Kidney tubule cell (primary cell): ENCODE measurements around the gene NALCN.

ENCODE experiments used
- DNase-seq: peaks from one replicate; pipeline ENCODE4 v3.0.0-alpha.2; 2018; ENCODE audit warnings: low spot score

Gene NALCN

DNA sequence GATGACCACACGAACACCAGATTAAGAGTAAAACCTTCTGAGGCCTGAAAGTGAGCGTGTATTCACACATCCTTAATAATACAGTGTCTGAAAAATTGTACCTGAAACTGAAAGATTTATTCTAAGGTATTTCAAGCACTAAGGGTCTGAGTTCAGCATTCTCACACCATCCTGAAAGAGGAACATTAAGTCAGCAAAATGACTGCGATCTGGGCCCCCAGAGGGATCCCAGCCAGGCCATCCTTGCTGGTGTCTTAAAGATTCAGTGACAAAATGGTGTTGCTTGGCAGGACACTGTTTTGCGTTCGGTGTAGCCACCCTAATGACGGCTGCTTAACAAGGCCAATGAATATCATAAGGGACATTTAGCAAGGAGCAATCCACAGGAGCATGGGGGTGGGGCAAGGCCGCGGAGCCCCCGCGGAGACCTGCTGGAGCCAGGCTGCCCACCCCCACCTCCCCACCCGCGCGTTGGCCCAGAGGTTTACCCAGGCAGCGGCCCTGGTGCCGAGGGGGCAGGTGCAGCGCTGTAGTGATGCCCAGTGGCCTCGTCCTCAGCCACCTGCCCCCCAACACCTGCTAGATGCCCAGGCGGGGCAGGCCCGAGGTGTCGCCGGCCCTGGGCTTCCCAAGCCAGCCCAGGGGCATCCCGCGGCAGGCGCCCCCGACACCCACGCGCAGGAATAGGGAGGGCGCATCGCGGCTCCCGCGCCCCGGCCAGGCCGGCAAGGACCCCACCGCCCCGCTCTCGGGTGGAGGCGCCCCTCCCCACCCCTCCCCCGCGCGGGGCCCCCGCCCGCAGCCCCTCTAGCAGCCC, 742 bp downstream of the NALCN start:
- no peak for DNase-seq

DNA sequence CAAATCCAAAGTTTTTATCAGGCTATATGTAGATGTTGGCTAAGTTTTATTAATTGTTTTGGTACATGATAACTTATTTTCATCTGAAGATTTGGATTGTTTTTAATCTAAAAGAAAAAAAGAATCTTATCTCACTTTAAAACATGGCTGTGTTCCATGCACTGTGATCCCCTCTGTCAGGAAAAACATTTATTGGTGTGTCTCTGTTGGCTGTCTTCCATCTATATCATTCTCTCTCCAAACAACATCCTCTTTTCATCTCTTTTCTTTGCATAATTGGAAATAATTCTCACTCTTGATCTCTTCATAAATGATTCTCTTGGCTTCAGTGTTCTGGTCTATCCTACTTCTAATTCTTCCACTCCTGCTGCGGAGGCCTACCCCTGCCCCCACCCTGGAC, 4.2 kb downstream of the NALCN start:
- no peak for DNase-seq

DNA sequence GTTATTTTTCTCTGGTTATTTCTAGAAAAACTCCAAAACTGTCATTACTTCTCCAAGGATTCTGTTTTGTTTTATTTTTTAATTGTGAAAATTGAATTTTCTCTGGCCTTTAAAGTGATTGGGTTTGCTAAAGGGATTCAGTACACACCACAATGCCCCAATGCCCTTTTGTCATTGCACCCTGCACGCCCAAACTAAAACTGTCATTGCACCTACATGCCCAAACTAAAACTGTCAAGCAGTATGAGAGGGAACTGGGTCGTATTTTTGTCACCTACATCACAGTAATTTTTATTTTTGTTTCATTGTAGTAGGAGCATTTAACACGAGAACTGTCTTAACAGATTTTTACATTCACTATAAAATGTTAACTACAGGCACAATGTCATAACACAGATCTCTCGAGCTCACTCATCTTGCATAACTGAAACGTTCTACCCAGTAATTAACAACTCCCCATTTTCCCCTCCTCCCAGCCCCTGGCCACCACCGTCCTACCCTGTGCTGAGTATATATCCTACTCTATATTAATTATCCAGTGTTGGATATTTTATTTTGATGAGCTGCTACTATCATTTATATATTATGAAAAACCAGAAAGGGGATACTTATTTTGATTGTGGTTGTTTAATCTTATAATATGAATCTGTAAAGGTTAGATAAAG, 7.2 kb downstream of the NALCN start:
- no peak for DNase-seq

DNA sequence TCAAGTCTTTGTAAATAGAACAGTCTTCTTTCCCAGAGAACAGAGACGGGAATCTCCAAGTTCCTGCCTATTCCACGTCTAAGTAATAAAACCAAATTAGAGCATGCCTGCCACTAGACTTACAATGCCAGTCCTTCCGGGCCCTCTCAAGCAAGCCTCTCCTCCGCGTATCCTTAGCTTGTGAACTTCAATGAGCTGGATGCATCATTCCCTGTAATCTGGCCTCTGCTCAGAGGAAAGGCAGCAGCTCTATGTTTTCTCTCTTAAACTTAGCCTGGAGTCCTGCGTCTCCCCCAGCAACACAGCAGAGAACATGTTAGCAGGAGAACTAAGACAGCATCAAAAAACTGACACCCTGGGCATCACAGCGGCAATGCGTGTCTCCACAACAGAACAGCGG, 8.2 kb downstream of the NALCN start:
- DNase-seq, result no peak

DNA sequence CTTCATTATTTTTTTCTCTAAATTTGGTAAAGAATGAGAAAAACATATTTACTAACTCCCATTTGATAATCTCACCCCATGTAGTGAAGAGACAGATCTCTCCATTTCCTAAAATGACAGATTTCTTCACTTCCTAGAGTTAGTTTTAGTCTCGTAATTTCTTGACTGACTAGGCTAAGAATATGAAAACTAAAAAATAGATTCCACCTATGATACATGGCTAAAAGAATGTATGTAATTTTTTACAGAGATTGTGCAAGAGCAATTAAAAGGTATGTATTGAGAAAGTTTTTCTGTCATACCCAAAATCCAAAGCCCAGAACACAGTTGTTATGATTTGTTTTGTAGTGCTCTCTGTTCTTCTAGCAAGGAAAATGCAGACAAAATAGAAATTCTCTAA, 9.5 kb downstream of the NALCN start:
- no peak for DNase-seq

DNA sequence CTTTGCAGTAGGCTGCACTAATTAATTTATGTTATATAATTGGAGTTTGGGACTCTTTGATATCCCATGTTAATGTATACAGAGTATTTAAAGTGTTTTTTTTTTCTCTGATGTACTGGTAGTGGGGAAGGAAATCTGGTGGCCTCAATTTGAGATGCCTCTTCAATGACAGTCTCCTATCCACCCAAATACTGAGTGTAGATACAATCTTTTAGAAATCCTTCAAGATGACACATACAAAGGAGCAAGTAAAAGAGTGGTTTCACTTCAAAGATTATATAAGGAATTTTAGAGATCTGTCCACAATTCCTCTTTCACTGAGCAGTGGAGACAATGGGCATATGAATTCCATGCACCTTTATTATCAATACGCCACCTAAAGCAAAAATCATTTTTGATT, 15.1 kb downstream of the NALCN start:
- DNase-seq, result no peak

DNA sequence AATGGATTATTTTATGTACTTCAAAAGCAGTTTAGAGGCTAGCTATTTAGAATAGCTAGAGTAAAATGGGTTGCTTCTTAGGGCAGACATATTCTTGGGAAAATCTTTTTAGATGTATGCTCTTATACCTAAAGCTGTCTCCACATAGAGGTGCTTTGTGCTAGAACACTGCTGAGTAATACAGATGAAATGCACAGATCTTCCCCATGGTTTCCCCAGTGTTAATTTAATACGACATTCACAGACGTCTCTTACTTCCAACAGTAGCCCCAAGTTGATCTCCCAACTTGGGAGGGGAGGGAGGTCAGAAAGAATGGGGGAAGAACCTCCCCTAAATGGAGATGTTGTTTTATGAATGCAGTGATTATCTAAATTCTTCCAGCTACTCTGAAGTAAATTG, 16.9 kb downstream of the NALCN start:
- peak; percentile 19 for DNase-seq

DNA sequence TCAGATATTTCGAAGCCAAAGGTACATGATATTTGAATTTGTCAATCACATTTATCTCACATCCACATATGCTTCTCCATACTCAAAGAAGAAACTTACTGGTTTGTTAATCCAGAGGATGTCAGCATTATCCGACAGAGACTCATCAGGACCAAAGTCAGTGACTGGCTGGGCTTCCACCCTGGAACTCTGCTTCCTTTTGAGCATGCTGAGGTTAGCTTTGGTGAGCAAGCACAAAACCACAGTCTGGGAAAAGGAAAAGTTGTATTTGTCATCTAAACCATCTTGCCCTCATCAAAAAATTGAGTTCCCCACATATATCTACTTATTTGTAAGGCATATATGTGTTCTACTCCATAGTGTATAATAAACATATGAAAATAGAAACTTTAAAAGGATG, 17.4 kb downstream of the NALCN start:
- DNase-seq, result peak; percentile 69

DNA sequence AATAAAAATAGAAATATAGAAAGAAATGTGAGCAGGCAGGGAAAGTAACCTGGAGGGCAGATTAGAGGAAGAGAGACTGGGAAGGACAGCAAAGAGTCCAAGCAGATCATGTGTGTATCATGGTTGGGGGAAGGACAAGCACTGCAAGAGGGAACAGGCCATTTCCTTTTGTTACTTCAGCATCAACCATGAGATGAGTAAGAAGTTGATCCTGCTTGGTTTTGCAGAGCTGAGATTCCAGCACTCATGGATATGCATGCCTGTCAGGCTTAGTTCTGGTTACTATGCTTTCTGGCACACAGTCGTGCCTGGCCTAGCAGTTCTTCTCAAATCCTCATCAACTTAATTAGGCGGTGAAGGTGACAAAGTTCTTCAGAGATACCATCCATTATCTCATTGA, 18.1 kb downstream of the NALCN start:
- peak; percentile 65 for DNase-seq

DNA sequence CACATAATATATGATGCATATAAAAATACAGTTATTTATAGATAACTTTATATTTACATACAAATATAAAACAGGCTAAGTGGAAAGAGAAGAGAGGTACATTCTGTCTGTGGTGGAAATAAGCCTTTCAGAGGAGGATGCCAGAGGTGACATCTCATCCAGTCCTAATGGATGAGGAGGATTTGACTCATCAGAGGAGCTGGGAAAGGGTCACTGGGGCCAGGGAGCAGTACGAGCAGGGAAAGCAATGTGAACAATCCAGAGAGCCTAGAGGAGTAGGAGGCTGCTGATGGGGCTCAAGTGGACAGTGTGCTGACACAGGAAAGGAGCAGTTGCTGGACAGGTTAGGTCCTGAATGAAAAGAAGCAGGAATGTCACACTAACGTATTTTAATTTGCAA, 18.6 kb downstream of the NALCN start:
- peak; percentile 84 for DNase-seq

DNA sequence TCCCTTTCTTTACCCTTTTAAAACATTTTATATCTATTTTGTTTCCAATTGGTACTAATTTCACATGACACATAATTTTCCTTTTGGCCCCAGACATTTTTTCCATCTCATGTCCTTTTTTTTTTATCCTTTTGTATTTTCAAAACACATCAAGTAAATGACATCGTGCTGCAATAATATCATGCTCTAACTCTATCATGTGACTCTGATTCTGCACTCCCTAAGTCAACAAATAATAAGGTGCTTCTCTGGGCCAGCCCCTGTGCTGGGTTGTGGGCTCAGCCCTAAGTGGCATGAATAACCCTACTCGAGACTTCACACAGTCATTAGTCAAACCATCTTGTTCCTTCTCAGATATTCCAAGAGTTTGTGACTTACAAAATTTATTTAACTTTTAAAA, 21.7 kb downstream of the NALCN start:
- DNase-seq, result no peak

DNA sequence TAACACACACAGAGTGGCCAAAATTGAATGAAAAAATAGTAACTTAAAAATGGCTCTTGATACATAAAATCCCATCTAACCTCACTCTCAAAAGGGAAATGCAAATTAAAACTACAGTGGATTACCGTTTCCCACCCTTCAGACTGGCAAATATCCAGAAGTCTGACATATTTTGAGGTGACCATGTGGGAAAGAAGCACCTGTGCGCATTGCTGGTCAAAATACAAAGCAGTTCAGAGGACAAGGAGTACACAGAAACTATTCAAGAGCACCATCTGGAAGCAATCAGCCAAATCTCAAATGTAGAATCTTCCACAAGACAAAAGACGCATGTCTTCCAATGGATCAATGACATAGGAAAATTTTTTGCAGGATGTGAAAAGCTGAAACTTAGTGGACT, 23.2 kb downstream of the NALCN start:
- DNase-seq, result no peak

DNA sequence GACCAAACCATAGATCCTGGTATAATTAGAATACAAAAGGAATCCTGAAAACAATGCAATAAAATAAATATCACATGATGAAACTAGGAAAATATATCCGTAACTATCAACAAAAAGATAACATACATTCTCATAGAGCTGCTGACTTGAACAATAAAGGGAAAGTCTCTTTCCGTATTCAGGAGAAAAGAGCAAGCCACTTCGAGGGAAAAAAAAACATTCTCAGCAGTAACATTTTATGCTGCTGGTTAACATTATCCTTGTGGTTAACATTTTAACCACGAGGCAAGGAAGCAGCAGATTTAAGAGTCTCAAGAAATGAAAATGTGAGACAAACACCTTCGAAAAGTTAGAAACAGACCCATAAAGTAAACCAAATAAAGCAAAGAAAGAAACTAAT, 25.8 kb downstream of the NALCN start:
- no peak for DNase-seq

DNA sequence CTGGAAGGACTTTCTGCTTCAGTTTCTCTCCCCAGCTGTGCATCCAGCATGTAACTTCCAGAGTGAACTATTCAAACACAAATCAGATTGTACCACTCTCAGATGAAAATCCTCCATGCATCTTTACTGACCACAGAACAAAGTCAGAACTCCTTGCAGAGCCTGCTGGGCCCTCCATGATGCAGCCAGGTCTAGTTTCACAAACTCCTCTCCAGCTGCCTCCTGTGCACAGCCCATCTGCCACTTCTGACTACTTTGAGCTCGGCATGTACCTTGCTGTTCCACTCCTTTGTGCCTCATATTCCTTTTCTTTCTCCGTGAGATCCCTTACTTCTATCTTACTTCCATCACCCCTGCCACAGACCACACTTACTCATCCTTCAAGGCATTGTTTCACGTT, 31.4 kb downstream of the NALCN start:
- DNase-seq, result no peak

DNA sequence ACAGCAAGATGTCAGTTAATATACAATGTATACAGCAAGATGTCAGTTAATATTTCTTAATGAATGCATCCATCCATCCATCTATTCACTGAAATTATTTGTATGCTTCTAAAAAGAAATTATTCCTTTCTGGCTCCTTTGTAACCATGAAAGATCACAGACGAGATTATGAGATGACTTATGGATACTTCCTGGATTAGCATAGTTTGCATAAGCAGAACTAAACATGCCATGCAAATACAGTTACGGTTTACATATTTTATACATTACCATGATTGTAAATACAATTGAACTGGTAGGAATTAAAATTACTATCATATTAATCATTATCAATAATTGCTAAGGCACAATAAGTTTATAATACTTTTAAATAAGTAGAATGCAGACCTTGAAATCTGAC, 32.7 kb downstream of the NALCN start:
- DNase-seq, result no peak

DNA sequence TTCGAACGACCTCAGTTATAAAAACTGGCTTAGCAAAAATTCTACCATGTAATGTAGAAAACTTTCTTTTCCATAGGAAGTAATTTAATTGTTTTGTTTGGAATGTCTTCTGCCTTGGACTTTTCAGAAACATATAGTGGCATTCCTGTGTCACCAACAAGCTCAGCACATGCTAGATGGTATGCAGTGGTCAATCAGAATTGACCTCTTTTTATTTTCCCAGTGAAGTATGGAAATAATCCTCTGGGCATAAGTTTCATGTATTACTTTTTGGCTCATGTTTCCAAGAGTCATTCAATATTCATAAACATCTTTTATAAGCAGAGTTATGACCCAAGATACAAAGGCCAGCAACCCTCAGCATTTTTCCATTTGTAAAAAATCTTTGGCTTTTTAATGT, 33.6 kb downstream of the NALCN start:
- no peak for DNase-seq

DNA sequence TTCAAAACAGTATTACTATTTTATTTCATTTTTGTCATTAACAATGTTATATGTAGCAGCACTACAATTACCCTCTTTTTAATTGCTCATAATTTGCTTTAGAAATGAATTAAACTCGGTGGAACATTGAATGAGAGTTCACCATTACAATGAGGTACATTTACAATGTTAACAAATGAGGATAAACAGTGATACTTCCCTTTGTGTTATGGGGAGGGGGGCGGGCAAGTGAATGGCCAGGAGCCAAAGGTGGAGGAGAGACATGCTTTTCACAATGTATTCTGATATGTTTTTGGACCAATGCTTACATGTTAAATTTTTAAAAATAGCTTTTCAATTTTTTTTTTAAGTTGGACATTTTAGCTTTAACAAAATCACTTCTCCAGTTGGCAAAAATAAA, 34.2 kb downstream of the NALCN start:
- no peak for DNase-seq

DNA sequence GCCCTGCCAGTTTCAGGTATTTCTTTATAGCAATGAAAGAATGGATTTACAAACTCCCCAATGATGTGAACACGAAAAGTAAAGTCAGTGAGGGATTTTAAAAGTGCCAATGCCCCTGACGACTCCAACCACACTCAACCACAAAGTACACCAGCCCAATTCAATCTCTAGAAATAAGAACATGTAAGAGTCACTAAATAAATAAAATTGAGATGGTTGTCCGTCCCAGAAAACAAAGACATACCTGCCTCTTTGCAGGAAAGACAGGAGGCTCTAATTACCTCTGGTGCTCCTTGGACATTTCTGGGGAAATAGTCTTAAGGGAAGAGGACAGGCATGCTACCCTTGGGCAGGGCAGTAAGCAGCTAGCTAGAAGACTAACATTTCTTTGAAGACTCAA, 55.8 kb downstream of the NALCN start:
- no peak for DNase-seq

DNA sequence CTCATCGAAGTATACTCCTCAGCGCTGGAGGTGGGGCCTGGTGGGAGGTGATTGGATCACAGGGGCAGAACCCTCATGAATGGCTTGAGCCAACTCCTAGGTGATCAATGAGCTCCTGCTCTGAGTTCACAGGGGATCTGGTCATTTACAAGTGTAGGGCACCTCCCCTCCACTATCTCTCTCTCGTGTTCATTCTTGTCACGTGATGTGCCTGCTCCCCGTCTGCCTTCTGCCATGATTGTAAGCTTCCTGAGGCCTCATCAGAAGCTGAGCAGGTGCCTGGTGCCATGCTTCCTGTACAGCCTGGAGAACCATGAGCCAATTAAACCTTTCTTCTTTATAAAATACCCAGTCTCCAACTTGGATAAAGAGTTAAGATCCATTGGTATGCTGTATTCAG, 61.4 kb downstream of the NALCN start:
- DNase-seq, result no peak

DNA sequence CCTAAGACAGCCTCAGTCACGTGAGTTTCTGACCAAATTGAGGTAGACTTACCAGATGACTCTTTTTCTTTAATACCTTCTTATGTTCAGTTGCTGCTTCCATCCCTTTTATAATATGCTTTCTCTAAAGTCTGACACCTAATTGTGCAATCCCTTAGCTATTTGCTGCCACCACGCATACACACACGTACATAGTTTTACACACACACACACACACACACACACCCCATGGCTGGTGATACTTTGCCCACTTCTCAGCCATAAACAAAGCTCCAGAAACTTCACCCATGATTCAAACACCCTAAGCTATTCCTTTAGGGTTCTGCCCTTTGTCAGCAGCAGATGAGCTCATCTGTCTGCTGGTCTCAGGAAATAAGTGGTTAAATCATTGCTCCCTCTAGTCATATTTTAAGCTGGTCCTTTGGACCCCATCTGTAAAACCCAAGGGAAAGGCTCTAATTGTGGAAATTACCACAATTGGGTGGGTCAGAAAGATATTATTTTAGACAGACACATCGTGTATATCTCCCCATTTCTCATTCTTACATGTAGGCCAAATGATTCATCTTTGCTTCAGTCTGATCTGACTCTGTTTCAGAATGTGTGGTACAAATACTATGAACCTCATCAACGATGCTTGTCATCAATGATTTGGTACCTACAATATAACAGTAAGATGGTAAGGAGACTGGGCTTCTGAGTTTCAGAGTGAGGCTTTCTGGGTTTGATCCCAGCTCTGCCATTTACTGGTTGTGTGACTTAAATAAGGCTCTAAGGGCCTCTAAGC, 69.2 kb downstream of the NALCN start:
- DNase-seq, result no peak

DNA sequence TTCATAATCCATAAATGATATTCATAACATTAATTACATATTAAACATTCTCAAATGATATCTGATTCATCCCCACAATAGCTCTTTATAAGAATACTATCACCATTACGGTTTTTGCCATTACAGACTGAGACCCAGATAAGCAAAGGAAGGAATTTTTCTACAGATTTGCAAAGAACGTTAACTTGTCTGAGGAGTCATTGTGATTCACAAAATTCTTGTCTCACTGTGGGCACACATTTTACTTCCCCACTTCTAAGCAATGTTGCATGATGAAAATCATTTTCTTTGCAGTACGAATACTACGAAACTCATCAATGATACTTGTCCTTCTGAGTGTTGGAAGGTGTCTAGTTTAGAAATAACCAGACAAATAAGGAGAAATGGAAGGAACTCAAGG, 70.1 kb downstream of the NALCN start:
- no peak for DNase-seq

DNA sequence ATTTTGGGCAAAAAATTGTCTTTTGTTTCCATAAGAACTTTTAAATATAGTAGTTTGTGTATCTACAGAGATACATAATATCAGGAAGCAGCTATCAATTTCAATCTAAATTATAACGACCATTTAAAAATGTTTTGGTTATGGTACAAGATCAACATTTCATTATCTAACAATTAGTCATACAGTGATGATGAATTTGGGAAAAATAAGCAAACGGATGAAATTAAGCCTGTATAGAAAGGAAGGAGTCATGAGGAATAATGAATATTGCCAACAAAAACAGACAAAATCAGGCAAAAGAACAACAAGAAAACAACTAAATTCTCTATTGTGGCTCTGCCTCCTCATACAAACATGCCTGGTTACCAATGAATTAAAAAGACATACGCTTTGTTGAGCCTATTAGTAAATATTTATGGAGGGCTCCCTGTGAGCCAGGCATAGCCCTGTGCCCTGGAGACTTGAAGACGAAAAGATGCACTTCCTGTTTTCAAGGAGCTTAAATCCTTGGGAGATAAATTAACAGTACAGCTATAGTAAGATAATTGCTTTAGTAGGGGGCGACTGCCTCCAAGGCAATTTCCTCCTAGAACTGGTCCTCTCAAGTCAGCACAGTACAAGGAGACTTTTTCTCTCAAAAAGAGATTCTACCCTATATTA, 73.0 kb downstream of the NALCN start:
- DNase-seq, result no peak

DNA sequence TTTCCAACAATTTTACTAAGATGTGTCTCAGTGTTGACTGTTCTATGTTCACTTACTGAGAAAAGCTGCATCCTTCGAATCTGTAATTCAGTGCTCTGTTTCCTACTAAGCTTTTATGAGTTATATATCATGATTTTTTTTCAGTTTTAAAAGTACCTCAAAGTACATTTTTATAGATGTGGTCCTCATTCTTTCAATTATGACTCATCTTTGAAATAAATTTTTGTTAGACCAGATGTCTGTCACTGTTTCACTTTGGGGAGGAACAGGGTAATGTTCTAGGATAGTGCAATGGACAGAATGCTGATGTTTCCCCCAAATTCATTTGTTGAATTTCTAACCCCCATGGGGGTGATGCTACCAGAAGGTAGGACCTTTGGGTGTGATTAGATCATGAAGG, 74.8 kb downstream of the NALCN start:
- no peak for DNase-seq
